ENCODE results near the gene MSTN.

Gene MSTN

DNA sequence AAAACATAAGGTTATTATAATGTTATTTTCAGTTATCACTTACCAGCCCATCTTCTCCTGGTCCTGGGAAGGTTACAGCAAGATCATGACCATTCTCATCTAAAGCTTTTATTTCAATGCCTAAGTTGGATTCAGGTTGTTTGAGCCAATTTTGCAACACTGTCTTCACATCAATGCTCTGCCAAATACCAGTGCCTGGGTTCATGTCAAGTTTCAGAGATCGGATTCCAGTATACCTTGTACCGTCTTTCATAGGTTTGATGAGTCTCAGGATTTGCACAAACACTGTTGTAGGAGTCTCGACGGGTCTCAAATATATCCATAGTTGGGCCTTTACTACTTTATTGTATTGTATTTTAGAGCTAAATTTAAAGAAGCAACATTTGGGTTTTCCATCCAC lies 2.5 kb downstream of the MSTN start:
- TF ChIP-seq, protein P1, sequence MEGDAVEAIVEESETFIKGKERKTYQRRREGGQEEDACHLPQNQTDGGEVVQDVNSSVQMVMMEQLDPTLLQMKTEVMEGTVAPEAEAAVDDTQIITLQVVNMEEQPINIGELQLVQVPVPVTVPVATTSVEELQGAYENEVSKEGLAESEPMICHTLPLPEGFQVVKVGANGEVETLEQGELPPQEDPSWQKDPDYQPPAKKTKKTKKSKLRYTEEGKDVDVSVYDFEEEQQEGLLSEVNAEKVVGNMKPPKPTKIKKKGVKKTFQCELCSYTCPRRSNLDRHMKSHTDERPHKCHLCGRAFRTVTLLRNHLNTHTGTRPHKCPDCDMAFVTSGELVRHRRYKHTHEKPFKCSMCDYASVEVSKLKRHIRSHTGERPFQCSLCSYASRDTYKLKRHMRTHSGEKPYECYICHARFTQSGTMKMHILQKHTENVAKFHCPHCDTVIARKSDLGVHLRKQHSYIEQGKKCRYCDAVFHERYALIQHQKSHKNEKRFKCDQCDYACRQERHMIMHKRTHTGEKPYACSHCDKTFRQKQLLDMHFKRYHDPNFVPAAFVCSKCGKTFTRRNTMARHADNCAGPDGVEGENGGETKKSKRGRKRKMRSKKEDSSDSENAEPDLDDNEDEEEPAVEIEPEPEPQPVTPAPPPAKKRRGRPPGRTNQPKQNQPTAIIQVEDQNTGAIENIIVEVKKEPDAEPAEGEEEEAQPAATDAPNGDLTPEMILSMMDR (IDR thresholded peaks at IDR 0.05; ENCODE audit: low read depth, low read length), result no peak
- DNase-seq (ENCODE audit: low read depth, low spot score), result no peak
- in situ Hi-C loops (cut with HindIII; ENCODE audit: low sequenced_read_pairs), result no loop called here
- no peak overlapping the region for H3K4me3 ChIP-seq (ENCODE audit: low read depth, low read length)

DNA sequence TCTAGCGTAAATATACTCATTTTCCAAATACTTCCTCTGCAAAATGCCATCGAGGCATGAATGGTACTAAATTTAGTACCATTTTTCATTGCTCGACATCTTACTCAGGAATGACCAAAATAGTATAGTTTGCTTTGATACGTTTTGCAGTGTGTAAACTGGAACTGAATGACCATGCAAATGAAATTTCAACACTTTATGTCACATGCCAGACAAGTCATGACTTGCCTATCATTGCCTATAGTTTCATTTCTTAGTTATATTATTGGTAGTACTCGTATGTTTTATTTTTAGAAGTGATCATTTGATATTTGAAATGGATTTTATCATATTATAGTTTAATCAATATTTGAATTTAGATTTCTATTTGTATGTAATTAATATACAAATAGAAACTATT lies 9.1 kb downstream of the MSTN start:
- H3K4me3 ChIP-seq (ENCODE audit: low read depth, low read length), result no peak overlapping the region
- in situ Hi-C loops (cut with HindIII; ENCODE audit: low sequenced_read_pairs), result no loop called here
- DNase-seq (ENCODE audit: low read depth, low spot score), result no peak
- TF ChIP-seq, protein P1 (IDR thresholded peaks at IDR 0.05; ENCODE audit: low read depth, low read length), result no peak

DNA sequence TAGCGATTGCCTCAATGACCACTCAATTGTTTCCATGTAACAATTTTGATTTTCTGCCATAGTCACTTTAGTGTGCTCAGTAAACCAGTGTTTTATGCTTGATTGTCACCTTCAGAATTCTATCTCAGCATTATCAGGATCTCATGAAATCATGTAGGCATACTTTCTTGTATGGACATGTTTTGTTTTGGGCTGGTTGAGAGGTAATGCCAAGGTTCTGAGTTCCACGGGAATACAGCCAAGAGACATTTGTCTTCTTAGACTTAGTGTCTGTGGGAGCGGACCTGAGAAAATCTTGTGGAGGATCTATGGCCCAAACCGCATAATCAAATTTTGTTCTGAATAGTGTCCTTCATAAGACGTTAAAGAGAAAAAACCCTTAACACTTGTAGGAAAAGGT lies 10.2 kb downstream of the MSTN start:
- DNase-seq (ENCODE audit: low read depth, low spot score), result no peak
- TF ChIP-seq, protein P1 (IDR thresholded peaks at IDR 0.05; ENCODE audit: low read depth, low read length), result no peak
- in situ Hi-C loops (cut with HindIII; ENCODE audit: low sequenced_read_pairs), result no loop called here

DNA sequence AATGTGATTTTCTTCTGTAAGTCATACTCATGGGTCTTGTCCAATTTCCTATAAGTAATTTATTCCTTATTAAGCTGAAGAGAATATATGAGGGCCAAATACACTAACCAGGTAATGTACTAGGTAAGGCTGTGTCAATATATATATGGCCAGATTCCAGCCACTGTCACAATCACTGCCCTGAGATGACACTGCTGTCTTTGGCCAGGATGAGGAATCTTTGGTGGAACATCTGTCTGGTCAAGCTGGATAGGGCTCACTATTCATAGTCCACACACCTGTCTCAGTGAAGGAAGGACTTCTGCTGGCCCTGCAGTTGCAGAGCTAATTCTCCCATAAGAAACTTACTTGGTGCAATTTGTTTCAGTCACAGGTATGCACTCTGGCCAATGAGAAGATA lies 11.3 kb downstream of the MSTN start:
- no peak overlapping the region for H3K4me3 ChIP-seq (ENCODE audit: low read depth, low read length)
- in situ Hi-C loops (cut with HindIII; ENCODE audit: low sequenced_read_pairs), result no loop called here
- DNase-seq (ENCODE audit: low read depth, low spot score), result no peak
- TF ChIP-seq, protein P1 (IDR thresholded peaks at IDR 0.05; ENCODE audit: low read depth, low read length), result no peak

More for the DNA sequence above, 10.2 kb downstream of the MSTN start:
- H3K4me3 ChIP-seq (ENCODE audit: low read depth, low read length), result no peak overlapping the region

DNA sequence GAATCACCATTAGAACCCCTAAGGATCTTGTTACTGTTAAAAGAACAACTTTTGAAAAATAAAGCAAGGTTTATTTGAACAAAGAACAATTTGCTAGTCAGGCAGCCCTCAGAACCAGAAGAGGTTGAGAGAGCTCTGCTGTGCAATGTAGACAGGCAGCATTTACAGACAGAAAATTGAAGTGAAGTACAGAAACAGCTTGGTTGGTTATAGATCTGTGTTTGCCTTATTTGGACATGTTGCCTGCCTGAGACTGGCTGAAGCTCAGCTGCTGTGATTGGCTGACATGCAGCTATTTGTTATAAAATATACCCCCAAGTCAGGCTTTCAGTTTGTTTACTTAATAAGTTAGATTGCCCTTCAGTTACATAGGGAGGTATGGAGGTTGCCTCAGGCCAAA lies 12.5 kb downstream of the MSTN start:
- peak; percentile 6 for DNase-seq (ENCODE audit: low read depth, low spot score)
- H3K4me3 ChIP-seq (ENCODE audit: low read depth, low read length), result no peak overlapping the region
- in situ Hi-C loops (cut with HindIII; ENCODE audit: low sequenced_read_pairs), result no loop called here
- TF ChIP-seq, protein P1 (IDR thresholded peaks at IDR 0.05; ENCODE audit: low read depth, low read length), result no peak

DNA sequence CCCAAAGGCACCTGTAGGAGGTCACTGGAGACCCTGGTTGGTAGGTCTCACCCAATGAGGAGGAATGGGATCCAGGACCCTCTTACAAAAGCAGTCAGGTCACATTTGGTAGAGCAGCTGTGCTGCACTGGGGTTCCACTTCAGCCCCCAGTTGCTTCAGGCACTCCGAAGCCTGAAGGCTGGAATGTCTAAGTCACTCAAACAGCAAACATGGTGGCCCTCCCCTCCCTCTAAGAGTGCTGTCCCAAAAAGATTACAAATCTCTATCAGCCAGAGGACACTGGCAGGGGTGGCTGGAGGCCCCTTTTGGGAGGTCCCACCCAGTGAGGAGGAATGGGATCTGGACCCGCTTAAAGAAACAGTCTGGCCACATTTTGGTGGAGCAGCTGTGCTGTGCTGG lies 17.7 kb downstream of the MSTN start:
- TF ChIP-seq, protein P1 (IDR thresholded peaks at IDR 0.05; ENCODE audit: low read depth, low read length), result no peak
- no peak for DNase-seq (ENCODE audit: low read depth, low spot score)
- in situ Hi-C loops (cut with HindIII; ENCODE audit: low sequenced_read_pairs), result no loop called here
- H3K4me3 ChIP-seq (ENCODE audit: low read depth, low read length), result no peak overlapping the region

DNA sequence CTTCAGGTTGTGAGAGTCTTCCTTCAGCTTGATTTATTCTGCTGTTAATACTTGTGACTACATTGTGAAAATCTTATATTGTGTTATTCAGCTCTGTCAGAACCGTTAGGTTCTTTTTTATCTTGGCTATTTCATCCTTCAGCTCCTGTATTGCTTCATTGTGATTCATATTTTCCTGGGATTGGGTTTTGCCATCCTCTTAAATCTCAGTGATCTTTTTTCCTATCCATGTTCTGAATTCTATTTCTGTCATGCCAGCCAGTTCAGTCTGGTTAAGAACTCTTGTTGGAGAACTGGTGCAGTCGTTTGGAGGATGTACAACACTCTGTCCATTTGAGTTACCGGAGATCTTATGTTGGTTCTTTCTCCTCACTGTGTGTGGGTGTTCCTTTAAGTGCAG lies 19.1 kb downstream of the MSTN start:
- H3K4me3 ChIP-seq (ENCODE audit: low read depth, low read length), result no peak overlapping the region
- DNase-seq (ENCODE audit: low read depth, low spot score), result no peak
- TF ChIP-seq, protein P1 (IDR thresholded peaks at IDR 0.05; ENCODE audit: low read depth, low read length), result no peak
- in situ Hi-C loops (cut with HindIII; ENCODE audit: low sequenced_read_pairs), result no loop called here
